Tibial nerve (tissue), 3 donors: ENCODE data around the gene LCP1.

Experiments used
- CTCF ChIP-seq, 5 experiments: fragments of 200-600 bp in 3 of 5; fragments of 450-650 bp in 2 of 5; sonication (generic) in 3 of 5; IDR thresholded peaks; one replicate each; pipeline ENCODE4 v1.5.1; 2016 to 2019; ENCODE audit warnings: antibody characterized with exemption in 5 of 5, mild to moderate bottlenecking in 3 of 5, moderate library complexity in 2 of 5
- POLR2A ChIP-seq, 2 donors: fragments of 450-650 bp; IDR thresholded peaks; one replicate each; pipeline ENCODE4 v1.6.1; 2017; ENCODE audit warnings: antibody characterized with exemption in 2 of 2, mild to moderate bottlenecking in 2 of 2, moderate library complexity in 2 of 2

- no peak for TF ChIP-seq CTCF (IDR thresholded peaks at IDR 0.05)
- TF ChIP-seq POLR2A (IDR thresholded peaks at IDR 0.05), result no peak
Observed at GRCh38 chr13:46164661-46165060, 17.3 kb downstream of the LCP1 start.
